ENCODE measurements around the gene ZC3HAV1.
"Not testable (repeated sequence)": the region's sequence is repeated elsewhere in the genome, so short reads cannot be mapped to it uniquely, and the experiment has no call there.

ZC3HAV1 gene

DNA sequence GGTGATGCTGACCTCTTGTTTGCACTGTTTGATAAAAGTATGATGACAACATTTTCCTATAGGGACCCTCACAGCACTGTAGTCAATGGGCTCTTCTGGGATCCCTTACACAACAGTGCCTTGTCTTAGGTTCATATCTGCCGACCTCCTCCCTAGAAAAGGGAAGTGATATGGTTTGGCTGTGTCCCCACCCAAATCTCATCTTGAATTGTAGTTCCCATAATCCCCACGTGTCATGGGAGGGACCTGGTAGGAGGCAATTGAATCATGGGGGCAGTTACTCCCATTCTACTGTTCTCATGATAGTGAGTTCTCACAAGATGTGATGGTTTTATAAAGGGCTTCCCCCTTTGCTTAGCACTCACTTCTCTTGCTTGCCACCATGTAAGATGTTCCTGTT, 23.1 kb downstream of the ZC3HAV1 start:
- DNase-seq (ENCODE audit: low read depth), result no peak

DNA sequence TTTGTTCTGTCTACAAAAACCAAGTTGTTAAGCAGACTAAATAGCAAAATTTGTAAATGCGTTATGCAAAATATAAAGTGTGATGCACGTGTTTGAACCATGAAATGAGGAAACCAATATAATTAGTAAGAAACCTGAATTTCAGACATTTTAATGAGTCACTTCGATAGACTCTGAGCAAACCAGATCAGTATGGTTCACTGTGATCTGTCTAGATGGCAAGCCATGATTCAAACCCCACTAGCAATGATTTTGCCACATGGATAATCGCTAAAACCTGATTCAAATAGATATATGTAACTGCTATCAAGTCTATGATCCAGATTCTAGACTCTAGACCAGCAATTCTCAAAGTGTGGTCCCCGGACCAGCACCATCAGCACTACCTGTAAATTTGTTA, 24.8 kb downstream of the ZC3HAV1 start:
- no peak for DNase-seq (ENCODE audit: low read depth)

DNA sequence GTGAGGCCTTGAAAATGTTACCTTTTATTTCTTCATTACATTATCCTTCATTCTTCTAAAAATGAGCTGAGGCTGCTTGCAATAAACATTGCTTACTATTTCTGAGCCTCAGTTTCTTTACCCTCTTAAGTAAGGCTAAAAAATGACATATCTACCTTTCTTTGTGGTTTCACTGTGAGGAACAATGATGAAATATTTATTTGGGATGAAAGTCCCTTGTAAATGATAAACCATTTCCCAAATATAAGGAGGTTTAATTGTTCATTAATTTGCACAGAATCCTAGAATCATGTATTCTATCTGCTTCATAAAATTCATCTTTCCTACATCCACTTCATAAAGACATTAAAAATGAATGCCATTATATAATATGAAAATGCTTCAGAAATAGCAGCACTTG, 27.9 kb downstream of the ZC3HAV1 start:
- DNase-seq (ENCODE audit: low read depth), result no peak

DNA sequence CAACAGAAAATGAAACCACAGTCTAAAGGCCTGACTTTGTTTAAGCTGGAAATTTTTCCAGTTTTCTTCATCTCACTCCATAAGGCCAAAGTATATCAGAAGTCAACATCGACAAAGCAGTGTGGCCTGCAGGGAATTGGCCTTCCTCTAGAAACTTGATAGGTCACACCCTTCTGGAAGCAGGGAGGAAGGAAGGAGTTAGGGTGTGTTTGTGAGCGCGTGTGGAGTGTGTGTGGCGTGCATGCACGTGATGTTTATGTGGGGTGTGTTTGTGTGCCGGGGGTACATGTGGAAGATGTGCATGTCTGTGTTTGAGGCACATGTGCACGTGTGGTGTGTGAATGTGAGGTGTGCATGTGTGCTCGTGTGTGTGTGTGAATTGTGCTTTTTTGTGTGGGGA, 28.6 kb downstream of the ZC3HAV1 start:
- no peak for DNase-seq (ENCODE audit: low read depth)

DNA sequence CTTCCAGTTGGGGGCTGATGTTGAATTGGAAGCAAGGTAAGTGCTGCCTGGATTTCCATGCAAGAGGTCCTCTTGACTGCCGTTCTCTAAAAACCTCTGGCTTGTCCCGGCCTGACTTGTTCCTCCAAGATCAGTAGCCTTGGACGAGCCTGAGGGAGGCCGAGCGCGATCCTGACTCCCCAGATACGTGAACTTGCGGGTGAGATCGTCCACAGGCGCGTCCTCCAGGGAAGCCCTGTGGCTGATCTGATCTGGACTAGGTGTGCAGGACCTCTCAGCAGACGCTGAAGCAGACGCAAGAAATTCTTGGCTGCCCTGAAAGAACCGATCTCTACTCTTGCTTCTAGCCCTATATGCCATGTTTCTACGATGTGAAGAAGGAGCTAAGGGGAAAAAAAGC, 29.7 kb downstream of the ZC3HAV1 start:
- DNase-seq (ENCODE audit: low read depth), result no peak

DNA sequence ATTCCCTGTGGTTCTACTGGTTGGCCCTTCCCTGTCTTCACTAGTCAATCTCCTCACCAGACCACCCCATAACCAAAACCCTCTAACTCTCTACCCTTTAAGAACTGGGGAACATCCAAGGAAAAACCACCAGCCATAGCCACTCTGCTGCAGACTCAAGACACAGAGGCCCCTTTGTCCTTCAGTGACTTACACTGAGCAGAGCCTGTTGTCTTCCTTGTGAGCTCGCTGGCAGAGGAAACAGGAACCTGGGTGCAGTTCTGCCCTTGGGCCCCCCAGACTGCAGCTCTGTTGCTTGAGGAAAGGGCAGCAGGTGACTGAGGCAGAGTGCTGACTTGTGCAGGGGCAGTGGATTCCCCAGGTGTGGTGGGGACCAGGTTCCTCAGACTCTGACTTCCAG, 30.6 kb downstream of the ZC3HAV1 start:
- no peak for DNase-seq (ENCODE audit: low read depth)

DNA sequence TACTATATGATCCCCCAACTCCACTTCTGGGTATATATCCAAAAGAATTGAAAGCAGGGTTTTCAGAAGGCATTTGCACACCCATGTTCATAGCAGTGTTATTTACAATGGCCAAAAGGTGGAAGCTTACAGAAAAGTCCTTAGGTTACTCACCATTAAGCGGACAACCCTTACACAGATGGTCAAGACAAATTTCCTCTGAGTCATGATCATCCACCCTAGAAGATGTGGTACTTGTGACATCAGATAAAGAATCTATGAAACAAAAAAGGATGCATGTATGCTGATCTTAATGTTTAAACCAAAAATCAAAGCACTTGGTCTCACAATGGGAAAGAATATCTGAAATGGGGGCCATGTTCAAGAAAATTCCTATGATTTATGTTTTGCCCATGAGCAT, 31.1 kb downstream of the ZC3HAV1 start:
- no peak for DNase-seq (ENCODE audit: low read depth)

DNA sequence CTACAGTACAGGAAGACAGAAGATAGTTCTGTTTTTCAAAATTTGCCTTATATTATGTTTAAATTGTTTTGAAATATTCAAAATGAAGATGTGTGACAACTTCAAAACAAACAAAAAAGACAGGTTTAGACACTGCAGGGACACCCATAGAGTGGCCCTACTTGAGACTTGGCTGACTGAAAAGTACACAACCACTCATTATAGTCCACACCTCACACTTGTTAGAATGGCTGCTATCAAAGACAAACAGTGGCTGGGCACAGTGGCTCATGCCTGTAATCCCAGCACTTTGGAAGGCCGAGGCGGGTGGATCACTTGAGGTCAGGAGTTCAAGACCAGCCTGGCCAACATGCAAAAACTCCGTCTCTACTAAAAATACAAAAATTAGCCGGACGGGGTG, 31.8 kb downstream of the ZC3HAV1 start:
- DNase-seq (ENCODE audit: low read depth), result not testable (repeated sequence)

DNA sequence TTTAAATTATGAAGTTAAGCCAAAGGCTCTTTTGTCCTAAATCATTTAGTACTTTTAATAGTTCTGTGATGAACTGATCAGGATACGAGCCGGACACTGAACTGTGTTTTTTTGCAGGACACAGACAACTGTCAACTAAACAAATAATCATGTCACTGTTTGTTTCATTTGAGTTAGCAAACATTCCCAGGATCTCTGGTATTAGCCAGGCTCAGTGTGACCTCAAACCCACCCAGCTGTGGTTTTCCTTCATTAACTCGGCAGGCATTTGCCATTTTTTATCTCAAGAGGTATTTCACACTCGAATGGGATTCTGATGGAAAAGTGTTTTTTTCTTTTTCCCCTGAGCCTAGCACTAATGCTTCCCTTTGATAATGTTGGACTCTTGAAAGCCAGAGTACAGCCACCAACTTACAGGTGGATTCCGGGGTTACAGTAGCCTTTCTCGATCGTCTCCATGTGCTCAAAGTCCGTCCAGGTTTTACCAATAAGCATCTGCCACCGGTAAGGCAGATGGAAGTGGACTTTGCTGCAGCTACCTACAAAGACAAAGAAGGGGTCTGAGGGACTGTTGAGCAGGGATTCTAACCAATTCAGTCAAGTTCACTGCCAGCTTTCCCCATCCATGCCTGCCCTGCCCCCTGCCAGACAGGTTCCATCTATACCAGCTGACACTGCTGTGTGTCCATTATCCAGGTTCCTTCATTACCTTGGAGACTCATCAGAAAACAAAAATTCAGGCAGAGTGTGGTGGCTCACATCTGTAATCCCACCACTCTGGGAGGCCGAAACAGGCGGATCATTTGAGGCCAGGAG, 33.4 kb downstream of the ZC3HAV1 start:
- no peak for DNase-seq (ENCODE audit: low read depth)

DNA sequence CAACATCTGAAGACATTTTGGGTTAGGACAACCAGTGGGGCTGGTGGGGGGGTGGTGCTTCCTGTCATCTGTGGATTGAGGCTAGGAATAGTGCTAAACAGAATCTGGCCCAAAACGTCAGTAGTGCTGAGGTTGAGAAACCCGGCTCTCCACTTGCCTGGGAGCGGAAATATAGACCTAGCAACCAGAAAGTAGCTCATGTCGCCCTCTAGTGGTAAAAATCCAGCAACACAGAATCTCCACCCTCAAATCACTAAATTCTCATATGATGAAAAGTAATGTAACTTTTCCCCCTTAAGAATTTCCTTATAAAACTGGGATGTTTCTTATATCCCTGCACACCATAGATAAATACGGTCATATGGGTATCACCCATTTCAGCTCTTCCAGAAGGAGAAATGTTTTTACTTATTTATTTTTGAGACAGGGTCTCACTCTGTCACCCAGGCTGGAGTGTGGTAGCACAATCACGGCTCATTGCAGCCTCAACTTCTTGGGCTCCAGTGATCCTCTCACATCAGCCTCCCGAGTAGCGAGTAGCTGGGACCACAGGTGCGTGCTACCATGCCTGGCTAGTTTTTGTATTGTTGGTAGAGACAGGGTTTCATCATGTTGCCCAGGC, 34.4 kb downstream of the ZC3HAV1 start:
- peak; percentile 30 for DNase-seq (ENCODE audit: low read depth)

DNA sequence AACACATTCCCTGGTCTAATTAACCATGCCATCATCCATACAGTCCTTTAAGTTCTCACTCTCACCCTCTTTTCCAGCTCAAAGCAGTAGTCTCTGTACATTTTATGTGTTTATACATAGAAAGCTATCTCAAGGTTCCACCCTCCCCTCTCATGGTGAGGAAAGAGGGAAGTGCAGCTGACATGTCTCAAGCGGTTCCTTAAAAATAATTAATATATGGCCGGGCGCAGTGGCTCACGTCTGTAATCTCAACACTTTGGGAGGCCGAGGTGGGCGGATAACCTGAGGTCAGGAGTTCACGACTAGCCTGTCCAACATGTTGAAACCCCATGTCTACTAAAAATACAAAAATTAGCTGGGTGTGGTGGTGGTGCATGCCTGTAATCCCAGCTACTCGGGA, 36.7 kb downstream of the ZC3HAV1 start:
- DNase-seq (ENCODE audit: low read depth), result no peak

DNA sequence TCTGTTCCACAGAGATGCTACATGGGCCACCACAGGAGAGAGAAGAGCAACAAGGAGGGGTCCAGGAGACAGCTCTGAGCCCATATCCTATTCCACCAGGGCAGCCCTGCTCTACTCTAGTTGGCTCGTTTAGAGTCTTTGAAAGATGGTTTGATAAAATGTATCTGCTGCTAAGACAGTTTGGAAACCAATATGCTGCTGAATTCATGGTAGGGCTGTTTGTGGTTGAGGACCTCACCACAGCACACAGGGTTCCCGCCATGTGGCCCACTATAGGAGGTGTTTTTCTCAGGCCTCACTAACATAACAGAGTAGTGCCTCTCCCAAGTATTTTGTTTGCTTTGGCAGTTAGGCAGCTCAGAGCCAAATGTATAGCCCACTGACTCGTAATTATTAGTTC, 37.8 kb downstream of the ZC3HAV1 start:
- DNase-seq (ENCODE audit: low read depth), result no peak

DNA sequence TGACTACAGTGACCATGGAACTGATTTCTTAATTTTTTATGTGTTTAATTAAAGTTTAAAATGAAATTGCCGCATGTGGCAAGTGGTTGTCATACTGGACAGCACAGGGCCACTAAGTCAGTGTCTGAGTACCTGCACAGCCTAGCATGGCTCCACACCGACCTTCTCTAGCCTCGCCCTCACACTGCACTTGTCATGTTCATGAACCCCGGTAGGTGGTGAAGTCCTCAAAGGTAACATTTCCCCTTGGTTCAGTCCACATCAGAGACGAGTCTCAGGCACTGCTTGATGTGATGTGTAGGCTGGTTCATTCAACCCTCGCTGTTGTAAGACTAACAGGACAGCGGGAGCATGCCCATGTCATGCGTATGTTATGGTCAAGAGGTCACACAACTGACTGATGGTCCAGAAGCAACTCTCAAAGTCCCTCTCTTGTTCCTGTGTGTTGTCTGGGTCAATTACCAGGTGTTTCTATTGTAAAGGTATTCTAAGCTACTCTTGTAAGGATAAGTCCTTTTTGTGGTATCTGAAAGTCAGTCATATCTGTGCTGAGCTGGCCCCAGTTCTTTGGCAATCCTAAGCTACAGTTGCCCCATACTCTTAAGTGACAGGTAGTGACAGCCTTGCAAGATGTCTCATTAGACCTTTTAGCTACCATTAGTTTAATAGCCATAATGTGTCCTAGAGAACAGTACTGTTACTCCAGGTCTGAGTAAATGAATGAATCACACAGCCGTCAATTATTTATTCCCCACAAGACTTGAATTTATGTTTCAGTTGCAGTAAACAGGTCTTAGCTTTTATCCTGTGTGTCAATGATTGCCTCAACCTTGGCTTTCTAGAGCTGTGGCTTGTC, 40.7 kb downstream of the ZC3HAV1 start:
- no peak for DNase-seq (ENCODE audit: low read depth)

DNA sequence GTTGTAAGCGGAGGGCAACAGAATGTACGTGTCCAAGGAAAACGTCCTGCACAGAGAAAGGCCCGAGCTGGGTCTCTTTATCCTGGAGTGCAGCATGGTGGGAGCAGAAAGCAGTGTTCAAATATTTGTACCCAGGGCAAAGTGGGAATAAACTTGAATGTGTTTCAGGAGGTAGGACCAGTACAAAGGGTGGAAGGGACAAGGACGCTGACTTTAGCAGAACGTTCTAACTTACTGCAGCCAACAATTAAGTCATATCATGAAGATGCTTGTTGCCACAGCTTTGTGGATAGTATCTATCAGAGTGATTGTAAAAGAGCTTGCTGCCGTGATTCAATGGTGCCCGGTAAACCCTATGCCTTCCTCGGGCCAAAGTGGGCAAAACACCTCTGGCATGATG, 43.2 kb downstream of the ZC3HAV1 start:
- DNase-seq (ENCODE audit: low read depth), result no peak

DNA sequence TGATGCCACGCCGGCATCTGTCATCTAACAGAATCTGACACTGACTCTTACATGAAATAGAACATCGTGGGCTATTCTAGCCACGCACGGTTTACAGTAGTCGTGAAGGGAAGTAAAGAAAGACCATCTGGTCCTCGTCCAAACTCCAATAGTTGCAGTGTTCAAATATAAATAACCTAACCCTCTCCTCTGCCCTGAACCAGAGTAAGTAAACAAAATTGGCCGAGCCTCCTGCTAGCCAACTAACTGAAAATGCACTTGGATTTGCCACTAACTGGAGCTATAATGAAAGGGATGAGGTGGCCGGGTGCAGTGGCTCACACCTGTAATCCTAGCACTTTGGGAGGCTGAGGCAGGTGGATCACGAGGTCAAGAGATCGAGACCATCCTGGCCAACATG, 44.2 kb downstream of the ZC3HAV1 start:
- DNase-seq (ENCODE audit: low read depth), result no peak

DNA sequence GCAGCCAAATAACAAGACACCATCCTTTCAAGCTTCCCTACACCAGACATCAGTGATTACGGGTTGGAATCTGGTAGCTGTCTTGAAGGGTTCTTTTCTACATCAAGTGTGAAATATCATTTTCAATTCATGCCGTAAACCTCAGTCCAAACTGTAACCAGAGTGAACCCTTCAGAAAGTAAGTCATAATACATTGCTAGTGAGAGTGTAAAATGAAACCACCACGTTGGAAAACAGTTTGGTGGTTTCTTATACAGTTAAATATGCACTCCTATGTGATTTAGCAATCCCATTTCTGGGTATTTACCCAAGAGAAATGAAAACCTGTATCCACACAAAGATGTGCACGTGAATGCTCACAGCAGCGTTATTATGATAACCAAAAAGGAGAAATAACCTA, 48.1 kb downstream of the ZC3HAV1 start:
- DNase-seq (ENCODE audit: low read depth), result no peak

DNA sequence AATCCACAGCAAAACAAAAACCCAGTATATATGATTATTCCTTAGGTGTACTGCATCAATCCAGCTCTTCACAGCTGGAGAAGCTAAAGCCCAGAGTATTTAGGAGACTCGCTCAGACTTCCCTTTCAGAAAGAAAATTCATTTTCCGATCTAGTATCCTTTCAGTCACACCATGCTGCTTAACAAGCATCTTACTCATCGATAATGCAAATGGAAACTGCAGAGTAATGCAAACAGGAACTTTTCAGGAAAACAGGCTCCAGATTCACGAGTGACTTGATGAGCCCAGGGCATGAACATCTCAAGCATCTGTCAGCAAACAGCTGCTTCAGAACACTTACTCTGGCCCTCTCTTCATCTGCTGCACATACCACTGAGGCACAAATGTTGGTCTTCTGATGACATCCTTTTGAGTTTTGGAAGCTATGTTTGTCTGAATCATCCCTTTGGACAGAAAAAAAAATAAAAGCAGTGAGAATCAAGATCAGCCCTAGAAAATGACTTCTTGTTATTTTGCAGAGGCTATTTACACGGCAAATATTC, 48.8 kb downstream of the ZC3HAV1 start:
- DNase-seq (ENCODE audit: low read depth), result no peak

DNA sequence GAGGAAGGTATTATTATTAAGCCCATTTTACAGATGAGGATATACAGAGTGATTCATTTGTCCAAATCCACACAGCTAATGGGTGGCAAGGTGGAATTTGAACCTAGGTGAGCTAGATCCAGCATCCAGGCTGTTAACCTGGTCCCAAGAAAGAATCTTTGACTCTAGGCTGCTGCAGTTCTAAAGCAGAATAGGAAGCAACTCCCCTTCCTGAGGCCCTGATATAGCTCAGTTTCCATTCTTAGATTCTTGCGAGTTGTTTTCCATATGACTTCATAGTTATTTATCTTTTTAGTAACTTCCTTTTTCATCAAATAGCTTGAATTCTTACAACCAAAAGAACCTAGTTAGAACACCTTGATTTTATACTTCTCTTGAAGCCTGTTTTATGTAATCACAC, 49.6 kb downstream of the ZC3HAV1 start:
- no peak for DNase-seq (ENCODE audit: low read depth)

DNA sequence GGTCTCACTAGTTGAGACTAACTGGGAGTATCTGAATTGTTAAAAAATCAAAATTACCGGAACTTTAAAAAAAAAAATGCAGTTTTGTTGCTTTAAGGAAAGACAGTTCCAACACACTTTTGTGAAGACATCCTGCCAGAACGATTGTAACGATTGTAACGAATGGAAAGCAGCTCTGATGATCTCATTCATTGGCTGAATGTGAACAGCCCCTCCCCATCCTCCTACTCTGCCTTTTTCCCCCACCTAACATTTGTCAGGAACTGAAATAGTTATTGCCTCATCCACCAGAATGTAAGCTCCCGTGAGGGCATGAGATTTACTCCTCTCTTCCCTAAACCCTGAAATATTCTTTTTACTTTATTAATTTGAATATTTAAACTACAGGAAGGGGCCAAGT, 50.6 kb downstream of the ZC3HAV1 start:
- no peak for DNase-seq (ENCODE audit: low read depth)

DNA sequence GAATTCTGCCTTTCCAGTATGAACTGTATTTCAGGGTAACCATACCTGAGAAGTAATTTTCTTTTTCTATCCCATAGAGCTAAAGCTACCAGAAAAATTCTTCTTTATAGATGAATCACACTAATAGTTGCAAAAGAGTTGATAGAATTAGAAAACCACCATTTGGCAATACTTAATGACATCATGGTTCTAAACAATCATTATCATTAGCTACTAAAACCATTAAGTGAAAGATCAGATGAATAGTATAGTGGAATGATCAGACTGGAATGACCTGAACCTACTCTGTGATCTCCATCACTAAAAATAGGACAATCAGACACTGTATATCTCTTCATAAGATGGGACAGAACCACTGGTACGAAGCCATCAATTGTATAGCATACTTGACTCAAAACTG, 53.8 kb downstream of the ZC3HAV1 start:
- no peak for DNase-seq (ENCODE audit: low read depth)

DNA sequence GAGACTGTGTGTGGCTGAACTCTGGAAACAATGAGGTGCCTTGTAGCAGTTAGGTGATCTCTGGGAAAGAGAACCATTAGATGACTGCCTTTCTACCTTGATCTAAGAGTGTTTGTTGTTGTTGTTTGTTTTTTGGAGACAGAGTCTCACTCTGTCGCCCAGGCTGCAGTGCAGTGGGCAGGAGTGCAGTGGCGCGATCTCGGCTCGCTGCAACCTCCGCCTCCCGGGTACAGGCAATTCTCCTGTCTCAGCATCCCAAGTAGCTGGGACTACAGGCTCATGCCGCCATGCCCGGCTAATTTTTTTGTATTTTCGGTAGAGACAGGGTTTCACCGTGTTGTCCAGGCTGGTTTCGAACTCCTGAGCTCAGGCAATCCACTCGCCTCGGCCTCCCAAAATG, 54.9 kb downstream of the ZC3HAV1 start:
- DNase-seq (ENCODE audit: low read depth), result not testable (repeated sequence)

DNA sequence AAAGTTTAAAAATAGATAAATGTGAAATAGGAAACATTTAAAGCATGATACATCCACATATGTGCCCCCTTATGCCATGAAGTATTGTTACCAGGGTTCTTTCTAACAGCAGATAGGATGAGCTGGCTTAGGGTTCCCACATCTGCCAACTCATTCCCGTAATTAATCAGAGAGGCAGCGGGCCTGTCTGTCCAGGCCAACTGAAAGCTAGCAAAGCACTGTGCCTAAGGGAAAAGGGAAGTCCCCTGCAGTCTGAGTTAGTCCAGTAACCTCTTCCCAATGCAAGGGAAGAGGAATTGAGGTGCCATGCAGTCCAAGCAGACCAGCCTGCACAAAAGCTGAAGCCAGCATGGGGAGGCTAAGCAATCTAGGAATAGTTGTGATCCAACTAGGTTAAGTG, 55.4 kb downstream of the ZC3HAV1 start:
- no peak for DNase-seq (ENCODE audit: low read depth)

DNA sequence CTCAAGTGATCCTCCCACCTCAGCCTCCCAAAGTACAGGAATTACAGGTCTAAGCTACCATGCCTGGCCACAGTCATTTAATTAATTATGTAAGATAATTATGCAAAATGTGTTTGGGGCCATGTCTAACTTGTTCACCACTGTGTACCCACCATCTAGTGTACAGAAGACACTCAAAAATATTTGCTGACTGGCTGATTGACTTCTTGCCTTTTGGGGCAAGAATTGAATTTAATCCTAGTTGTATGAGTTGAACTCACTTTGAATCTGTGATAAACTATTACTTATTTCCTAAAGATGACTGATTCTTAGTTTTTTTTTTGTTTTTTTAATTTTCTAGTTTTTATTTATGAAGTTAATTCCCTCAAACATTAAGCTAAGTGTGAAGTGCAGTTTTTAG, 57.9 kb downstream of the ZC3HAV1 start:
- DNase-seq (ENCODE audit: low read depth), result no peak
